Adrenal gland (tissue), 12 donors: ENCODE results near the gene STT3B. TPM values are rescaled to one million over a fixed set of nuclear protein-coding genes. Genes with fewer than 3 reads are reported as not detected.

Source experiments
- DNase-seq, 7 donors: peaks; one replicate each; pipeline ENCODE4 v3.0.0-alpha.2; 2019 to 2020
- H3K27ac ChIP-seq, 5 donors: fragments of 200-600 bp; sonication (generic) in 4 of 5; 1 replicate in 3 of 5; 2 replicates in 2 of 5; pipeline versions ENCODE4 v1.5.1 to v1.8.0; 2016 to 2020; ENCODE audit warnings: mild to moderate bottlenecking in 1 of 5
- H3K27me3 ChIP-seq: fragments of 200-600 bp; 2 replicates; pipeline ENCODE4 v1.8.0; 2021
- H3K36me3 ChIP-seq, 2 donors: fragments of 200-600 bp; replicated peaks in 1 of 2; 1 replicate in 1 of 2; 2 replicates in 1 of 2; pipeline versions ENCODE4 v1.5.1 to v1.8.0; 2018 to 2022
- H3K4me1 ChIP-seq, 2 donors: fragments of 200-600 bp; replicated peaks in 1 of 2; 1 replicate in 1 of 2; 2 replicates in 1 of 2; pipeline versions ENCODE4 v1.5.1 to v1.8.0; 2018 to 2021
- H3K4me3 ChIP-seq, 4 donors: fragments of 200-600 bp; sonication (generic) in 3 of 4; one replicate each; pipeline ENCODE4 v1.5.1; 2016 to 2018
- H3K9me3 ChIP-seq, 3 donors: fragments of 200-600 bp; sonication (generic) in 1 of 3; replicated peaks in 1 of 3; 1 replicate in 2 of 3; 2 replicates in 1 of 3; pipeline versions ENCODE4 v1.5.1 to v1.8.0; 2016 to 2021
- POLR2A ChIP-seq, 2 donors: fragments of 450-650 bp; IDR thresholded peaks; one replicate each; pipeline ENCODE4 v1.6.1; 2017; ENCODE audit warnings: antibody characterized with exemption in 2 of 2, mild to moderate bottlenecking in 2 of 2, moderate library complexity in 1 of 2
- WGBS, 4 donors: extraction: QIAGEN DNeasy Blood & Tissue Kit in 2 of 4; methylation state at CpG; one replicate each; pipeline versions ENCODE4 v1.1.5 to v1.1.7; 2013 to 2017; 5-methylcytosine and 5-hydroxymethylcytosine counted together
- intact Hi-C, 2 donors: fragments of 100-400 bp; cut with DNase I; formaldehyde crosslinking; loops; one replicate each; pipeline versions ENCODE4 v1.14.1 to v1.15.0; 2022 to 2023
- polyA plus RNA-seq, 3 donors: library from polyadenylated mRNA; stranded (reverse); fragments of 200-250 nt in 2 of 3; fragments of 350-450 nt in 1 of 3; fragmentation: Illumina TruSeq in 1 of 3; extraction: RNeasy Lipid Tissue Mini Kit (QIAGEN cat#74804) in 1 of 3; gene quantifications; one replicate each; pipeline ENCODE4 v1.2.3, GENCODE V29; 2013 to 2014
- total RNA-seq, 9 donors: library from RNA; depleted of rRNA in 4 of 9; stranded (reverse); fragments of >200 nt in 4 of 9; fragments of 120-200 nt in 1 of 9; fragmentation: NEBNext Ultra II Directional in 1 of 9; extraction: Animal tissue kit (Norgen Biotek cat#: 25700) in 1 of 9; gene quantifications; one replicate each; pipeline versions ENCODE4 v1.1.0 to v1.2.4, GENCODE V29; 2013 to 2023
- TF ChIP-seq, protein P1 (sequence below), 6 experiments: fragments of 450-650 bp in 4 of 6; fragments of 200-600 bp in 2 of 6; sonication (generic) in 1 of 6; IDR thresholded peaks; 1 replicate in 5 of 6; 2 replicates in 1 of 6; pipeline versions ENCODE4 v1.5.1 to v1.8.0; 2016 to 2021; ENCODE audit warnings: antibody characterized with exemption in 6 of 6, mild to moderate bottlenecking in 2 of 6, moderate library complexity in 1 of 6
- donor health status: healthy with polysubstance abuse.
- donor health status: Bipolar disorder and iron deficiency.
- donor health status: DM: yes; HTN: yes; CAD: no.
- donor health status: DM: no; HTN: no; CAD: no.
- donor health status: DM: no; HTN: no; CAD: no.
- donor health status: DM: yes; HTN: yes; CAD: no.

The STT3B gene
- total and polyA plus RNA-seq, 12 donors: 38.0 to 141 (median 104) TPM

DNA sequence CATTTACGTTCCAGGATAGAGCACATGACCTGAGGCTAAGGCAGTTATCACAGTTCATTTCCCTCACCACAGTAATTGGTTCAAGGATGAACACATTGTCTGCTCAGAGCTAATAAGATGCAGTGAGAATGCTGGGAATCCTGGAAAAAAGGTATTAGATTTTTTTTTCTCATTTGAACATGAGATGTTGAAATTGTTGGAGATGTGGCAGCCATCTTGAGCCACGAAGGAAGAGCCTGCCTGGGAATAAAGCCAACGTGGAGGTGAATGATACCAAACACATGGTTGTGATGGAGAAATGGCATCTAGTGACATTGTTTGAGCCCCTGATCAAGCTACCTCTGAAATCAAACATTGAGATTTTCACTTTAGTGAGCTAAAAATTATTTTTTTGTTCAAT lies 16.0 kb upstream of the STT3B start:
- no peak overlapping the region for H3K4me3 ChIP-seq
- intact Hi-C loops: no loop called here
- no peaks in the 10 kb centered on the region for H3K27me3 ChIP-seq
- H3K4me1 ChIP-seq: no peaks in the 10 kb centered on the region
- 76 to 88% (median 84%) methylated on average over 3 of the region's 3 CpGs for WGBS, 4 donors
- no peak overlapping the region for H3K27ac ChIP-seq
- TF ChIP-seq, protein P1, sequence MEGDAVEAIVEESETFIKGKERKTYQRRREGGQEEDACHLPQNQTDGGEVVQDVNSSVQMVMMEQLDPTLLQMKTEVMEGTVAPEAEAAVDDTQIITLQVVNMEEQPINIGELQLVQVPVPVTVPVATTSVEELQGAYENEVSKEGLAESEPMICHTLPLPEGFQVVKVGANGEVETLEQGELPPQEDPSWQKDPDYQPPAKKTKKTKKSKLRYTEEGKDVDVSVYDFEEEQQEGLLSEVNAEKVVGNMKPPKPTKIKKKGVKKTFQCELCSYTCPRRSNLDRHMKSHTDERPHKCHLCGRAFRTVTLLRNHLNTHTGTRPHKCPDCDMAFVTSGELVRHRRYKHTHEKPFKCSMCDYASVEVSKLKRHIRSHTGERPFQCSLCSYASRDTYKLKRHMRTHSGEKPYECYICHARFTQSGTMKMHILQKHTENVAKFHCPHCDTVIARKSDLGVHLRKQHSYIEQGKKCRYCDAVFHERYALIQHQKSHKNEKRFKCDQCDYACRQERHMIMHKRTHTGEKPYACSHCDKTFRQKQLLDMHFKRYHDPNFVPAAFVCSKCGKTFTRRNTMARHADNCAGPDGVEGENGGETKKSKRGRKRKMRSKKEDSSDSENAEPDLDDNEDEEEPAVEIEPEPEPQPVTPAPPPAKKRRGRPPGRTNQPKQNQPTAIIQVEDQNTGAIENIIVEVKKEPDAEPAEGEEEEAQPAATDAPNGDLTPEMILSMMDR (IDR thresholded peaks at IDR 0.05): no peak
- no peak for TF ChIP-seq POLR2A (IDR thresholded peaks at IDR 0.05)
- no peak for DNase-seq
- no peaks in the 10 kb centered on the region for H3K36me3 ChIP-seq
- H3K9me3 ChIP-seq: no peaks in the 10 kb centered on the region

DNA sequence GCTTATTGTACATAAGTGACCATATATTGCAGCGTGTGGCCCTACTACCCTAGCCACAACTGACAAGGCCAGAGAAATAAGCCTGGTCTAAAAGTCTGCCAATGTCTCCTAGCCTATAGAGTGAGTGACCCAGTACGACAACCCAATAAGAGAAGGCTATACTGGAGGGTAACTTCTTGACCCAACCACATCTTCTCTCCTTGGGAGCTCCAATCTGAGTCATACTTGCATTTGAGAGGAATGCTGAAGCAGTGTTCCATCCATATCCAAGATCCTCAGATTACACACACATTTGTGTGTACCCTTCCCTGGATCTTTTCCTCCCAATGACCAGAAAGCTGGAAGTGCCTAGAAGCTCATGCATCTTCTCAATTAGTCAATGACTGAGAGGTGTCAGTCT lies 11.3 kb upstream of the STT3B start:
- intact Hi-C loops: no loop called here
- H3K27ac ChIP-seq: no peak overlapping the region
- no peak overlapping the region for H3K4me3 ChIP-seq
- no peaks in the 10 kb centered on the region for H3K4me1 ChIP-seq
- H3K9me3 ChIP-seq: no peaks in the 10 kb centered on the region
- H3K27me3 ChIP-seq: no peaks in the 10 kb centered on the region
- H3K36me3 ChIP-seq: no peaks in the 10 kb centered on the region
- 91 to 100% (median 94%) methylated on average over 2 of the region's 2 CpGs for WGBS, 4 donors
- no peak for DNase-seq
- TF ChIP-seq, protein P1 (IDR thresholded peaks at IDR 0.05): no peak
- TF ChIP-seq POLR2A (IDR thresholded peaks at IDR 0.05): no peak

DNA sequence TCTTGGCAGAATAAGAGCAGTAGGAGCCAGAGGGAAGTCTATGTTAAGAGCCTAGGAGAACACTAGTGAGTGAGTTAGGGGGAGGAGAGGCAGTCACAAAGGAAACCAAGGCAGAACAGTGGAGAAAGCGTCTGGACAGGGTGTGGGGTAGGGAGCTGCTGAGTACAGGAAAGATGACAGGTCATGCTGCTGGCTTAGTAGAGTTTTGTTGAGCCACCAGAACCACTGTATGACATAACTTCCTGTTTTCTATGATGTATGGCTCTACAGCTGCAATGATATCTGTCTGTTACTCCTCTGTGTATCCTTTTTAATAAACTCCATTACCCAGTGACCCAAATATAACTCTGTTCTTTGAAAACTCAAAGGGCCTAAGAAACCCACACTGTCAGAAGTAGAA lies 10.6 kb upstream of the STT3B start:
- H3K27me3 ChIP-seq: no peaks in the 10 kb centered on the region
- H3K27ac ChIP-seq: no peak overlapping the region
- H3K4me1 ChIP-seq: no peaks in the 10 kb centered on the region
- no peak overlapping the region for H3K4me3 ChIP-seq
- no peaks in the 10 kb centered on the region for H3K36me3 ChIP-seq
- H3K9me3 ChIP-seq: no peaks in the 10 kb centered on the region
- WGBS, 4 donors: 36 to 76% (median 60%) methylated on average over 1 of the region's 1 CpG
- no peak for TF ChIP-seq POLR2A (IDR thresholded peaks at IDR 0.05)
- intact Hi-C loops: no loop called here
- no peak for DNase-seq

DNA sequence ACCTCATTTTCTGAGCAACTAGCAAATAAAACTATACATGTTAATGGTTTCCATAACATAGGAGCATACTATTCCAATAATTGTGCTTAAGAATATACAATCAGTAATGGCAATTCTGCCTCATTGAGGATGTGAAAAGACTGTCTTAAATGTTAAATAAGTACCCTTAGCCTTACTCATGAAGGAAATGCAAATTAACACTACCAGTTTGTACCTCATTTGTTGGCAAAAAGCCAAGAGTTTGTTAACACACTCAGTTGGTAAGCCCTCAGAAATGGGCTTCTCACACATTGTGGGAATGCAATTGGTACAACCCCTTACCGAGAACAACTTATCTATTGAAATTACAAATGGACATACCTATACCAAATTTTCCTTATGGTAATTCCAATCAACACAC lies 9.2 kb upstream of the STT3B start:
- WGBS, 4 donors: 73 to 88% (median 82%) methylated on average over 1 of the region's 1 CpG

DNA sequence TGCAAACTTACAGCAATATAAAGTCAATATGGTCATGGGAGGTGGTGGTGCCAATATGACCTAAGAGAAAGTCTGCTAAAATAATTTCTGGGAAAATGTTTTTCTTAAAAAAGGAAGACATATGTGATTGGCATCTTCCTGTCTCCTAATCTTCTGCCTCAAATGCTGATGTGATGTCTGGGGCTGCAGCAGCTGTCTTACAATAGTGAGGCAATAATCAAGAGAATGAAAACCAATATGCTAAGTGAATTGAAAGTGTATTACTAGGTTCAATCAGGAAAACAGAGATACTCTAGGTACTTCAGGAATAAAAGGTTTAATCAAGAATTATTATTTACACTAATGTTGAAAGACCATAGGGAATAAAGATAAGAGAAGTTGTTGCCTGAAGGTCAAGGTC lies 7.2 kb upstream of the STT3B start:
- Histone ChIP-seq H3K36me3 (no peaks in the 10 kb centered on the region), H3K4me3 (no peak overlapping the region), H3K4me1 (no peaks in the 10 kb centered on the region), H3K9me3 (no peaks in the 10 kb centered on the region), H3K27ac (no peak overlapping the region), H3K27me3 (no peaks in the 10 kb centered on the region)
- DNase-seq: no peak
- intact Hi-C loops: no loop called here
- TF ChIP-seq POLR2A (IDR thresholded peaks at IDR 0.05): no peak
- TF ChIP-seq, protein P1 (IDR thresholded peaks at IDR 0.05): no peak

More for the DNA sequence above, 9.2 kb upstream of the STT3B start:
- Histone ChIP-seq H3K4me1 (no peaks in the 10 kb centered on the region), H3K36me3 (no peaks in the 10 kb centered on the region), H3K4me3 (no peak overlapping the region), H3K9me3 (no peaks in the 10 kb centered on the region), H3K27me3 (no peaks in the 10 kb centered on the region), H3K27ac (no peak overlapping the region)
- TF ChIP-seq, protein P1 (IDR thresholded peaks at IDR 0.05): no peak
- no peak for TF ChIP-seq POLR2A (IDR thresholded peaks at IDR 0.05)
- intact Hi-C loops: no loop called here
- DNase-seq: no peak
